A549 (cell line): Measurements from ENCODE around the gene HHIP. TPM values are rescaled to one million over a fixed set of nuclear protein-coding genes. Genes with fewer than 3 reads are reported as not detected.

Experiments used
- ATAC-seq, 2 experiments: fragments of 200-7000 bp in 1 of 2; fragments of >200 bp in 1 of 2; cut with Nextera tagmentation in 1 of 2; cut with Tn5 transposase in 1 of 2; 3 replicates each; pipeline versions ENCODE4 v1.8.0 to v1.9.1; 2018 to 2020; ENCODE audit warnings: mild to moderate bottlenecking in 1 of 2, moderate library complexity in 1 of 2
- CTCF ChIA-PET: fragments of 300-600 bp; sonication (Branson Sonifier 250); formaldehyde crosslinking; extraction: SDS; loops from one replicate; lab custom pipeline; 2021; ENCODE audit warnings: antibody characterized with exemption, inconsistent platforms; lab: Yijun Ruan, JAX
- POLR2A ChIA-PET: fragments of 350-600 bp; formaldehyde crosslinking; extraction: SDS; loops from one replicate; lab custom pipeline; 2021; ENCODE audit warnings: antibody characterized with exemption, inconsistent platforms; lab: Yijun Ruan, JAX
- DNase-seq, 2 experiments: peaks; one replicate each; pipeline versions ENCODE4 v3.0.0 to v3.0.0-alpha.2; 2011 to 2016; ENCODE audit warnings: low read depth in 1 of 2, low spot score in 1 of 2
- FAIRE-seq: peaks from 2 replicates; lab custom pipeline; 2011; peaks lifted over from hg19 to GRCh38; lab: Jason Lieb, UNC
- H3K27ac ChIP-seq, 2 experiments: fragments of >200 bp; sonication (Bioruptor Twin); formaldehyde crosslinking; 3 replicates each; pipeline ENCODE4 v1.5.1; 2016 to 2017
- H3K4me1 ChIP-seq: fragments of >200 bp; sonication (Bioruptor Twin); formaldehyde crosslinking; 3 replicates; pipeline ENCODE4 v1.6.1; 2016
- H3K4me2 ChIP-seq: fragments of >200 bp; sonication (Bioruptor Twin); formaldehyde crosslinking; 3 replicates; pipeline ENCODE4 v1.6.1; 2016
- H3K4me3 ChIP-seq: fragments of >200 bp; sonication (Bioruptor Twin); formaldehyde crosslinking; 3 replicates; pipeline ENCODE4 v1.5.1; 2016
- H3K9me3 ChIP-seq: fragments of >200 bp; sonication (Bioruptor Twin); formaldehyde crosslinking; 3 replicates; pipeline ENCODE4 v1.6.1; 2016
- BHLHE40 ChIP-seq: IDR thresholded peaks from 2 replicates; pipeline ENCODE4 v1.6.1; 2012; ENCODE audit warnings: low read depth, low read length, inconsistent platforms
- CBX8 ChIP-seq: fragments of 200-600 bp; sonication (generic); IDR thresholded peaks from 2 replicates; pipeline ENCODE4 v1.6.1; 2016
- CEBPB ChIP-seq, 2 experiments: fragments of >200 bp in 1 of 2; sonication (Bioruptor Twin) in 1 of 2; formaldehyde crosslinking in 1 of 2; IDR thresholded peaks; 2 replicates each; pipeline ENCODE4 v1.6.1; 2012 to 2016
- CHD2 ChIP-seq: fragments of 150-350 bp; IDR thresholded peaks from 2 replicates; pipeline ENCODE4 v1.6.1; 2014; ENCODE audit warnings: low read length; ENCODE audit not compliant: partially characterized antibody
- FOSL2 ChIP-seq, 2 experiments: fragments of 450-650 bp in 1 of 2; fragments of >200 bp in 1 of 2; sonication (Bioruptor Twin) in 1 of 2; formaldehyde crosslinking; IDR thresholded peaks; 2 replicates each; pipeline versions ENCODE4 v1.5.0 to v1.6.1; 2016 to 2020; ENCODE audit warnings: mild to moderate bottlenecking in 1 of 2, moderate library complexity in 1 of 2
- HOXB5 ChIP-seq: fragments of 250-450 bp; sonication (Bioruptor Pico); IDR thresholded peaks from 2 replicates; pipeline ENCODE4 v1.5.0; 2020; ENCODE audit warnings: mild to moderate bottlenecking, moderate library complexity
- JUN ChIP-seq, 2 experiments: fragments of >200 bp; sonication (Bioruptor Twin); formaldehyde crosslinking; IDR thresholded peaks; 2 replicates in 1 of 2; 3 replicates in 1 of 2; pipeline ENCODE4 v1.6.1; 2016 to 2017
- KDM5A ChIP-seq: fragments of 200-600 bp; sonication (generic); IDR thresholded peaks from 2 replicates; pipeline ENCODE4 v1.6.1; 2016; ENCODE audit warnings: antibody characterized with exemption, mild to moderate bottlenecking
- MAFK ChIP-seq: fragments of 450-650 bp; IDR thresholded peaks from 2 replicates; pipeline ENCODE4 v1.6.1; 2014; ENCODE audit not compliant: partially characterized antibody
- MYC ChIP-seq: IDR thresholded peaks from 2 replicates; pipeline ENCODE4 v1.6.1; 2012; ENCODE audit warnings: mild to moderate bottlenecking, inconsistent platforms, low read length, improper control_type of control experiment, borderline replicate concordance
- NPAS2 ChIP-seq: fragments of 250-450 bp; sonication (Bioruptor Pico); IDR thresholded peaks from 2 replicates; pipeline ENCODE4 v1.8.0; 2022; ENCODE audit warnings: mild to moderate bottlenecking, moderate library complexity, borderline replicate concordance
- NR3C1 ChIP-seq: fragments of >200 bp; sonication (Bioruptor Twin); formaldehyde crosslinking; IDR thresholded peaks from 3 replicates; pipeline ENCODE4 v1.6.1; 2017
- POLR2AphosphoS2 ChIP-seq: conservative IDR thresholded peaks from 2 replicates; pipeline ENCODE4 v1.6.1; 2012; ENCODE audit warnings: low read length, improper control_type of control experiment, inconsistent platforms
- RARB ChIP-seq: fragments of 250-450 bp; sonication (Bioruptor Pico); IDR thresholded peaks from 2 replicates; pipeline ENCODE4 v1.8.0; 2021; ENCODE audit warnings: mild to moderate bottlenecking, moderate library complexity
- RCOR1 ChIP-seq: fragments of 150-350 bp; IDR thresholded peaks from 2 replicates; pipeline ENCODE4 v1.6.1; 2014; ENCODE audit warnings: antibody characterized with exemption, low read length, low read depth
- RFX5 ChIP-seq: fragments of 450-650 bp; IDR thresholded peaks from 2 replicates; pipeline ENCODE4 v1.7.1; 2014; ENCODE audit warnings: antibody characterized with exemption, mild to moderate bottlenecking, moderate library complexity
- RNF2 ChIP-seq: fragments of 200-600 bp; sonication (generic); IDR thresholded peaks from 2 replicates; pipeline ENCODE4 v1.6.1; 2016; ENCODE audit warnings: low read depth, mild to moderate bottlenecking, antibody characterized with exemption, moderate library complexity, borderline replicate concordance
- SREBF2 ChIP-seq: fragments of 450-650 bp; IDR thresholded peaks from 2 replicates; pipeline ENCODE4 v1.6.1; 2014; ENCODE audit warnings: mild to moderate bottlenecking, moderate library complexity
- TFCP2L1 ChIP-seq: fragments of 250-450 bp; sonication (Bioruptor Pico); IDR thresholded peaks from 2 replicates; pipeline ENCODE4 v1.5.0; 2021; ENCODE audit warnings: mild to moderate bottlenecking
- ZC3H11A ChIP-seq: fragments of 450-650 bp; IDR thresholded peaks from 2 replicates; pipeline ENCODE4 v1.6.1; 2014; ENCODE audit warnings: antibody characterized with exemption, mild to moderate bottlenecking
- ZFP36 ChIP-seq: fragments of 450-650 bp; IDR thresholded peaks from 2 replicates; pipeline ENCODE4 v1.6.1; 2014; ENCODE audit warnings: borderline replicate concordance; ENCODE audit not compliant: partially characterized antibody
- WGBS: methylation state at CpG from one replicate; pipeline ENCODE4 v1.1.6; 2017; ENCODE audit errors: missing lambda C conversion rate; 5-methylcytosine and 5-hydroxymethylcytosine counted together
- polyA plus RNA-seq, 4 experiments: library from polyadenylated mRNA; depleted of rRNA in 3 of 4; stranded (reverse); fragments of >200 nt; fragmentation: RNase III in 1 of 4; extraction: RNeasy Plus Mini Kit Qiagen cat#74134 plus additional on column Dnase treatment in 1 of 4; gene quantifications; 2 replicates in 3 of 4; 3 replicates in 1 of 4; pipeline ENCODE4 v1.2.3, GENCODE V29; 2011 to 2017
- TF ChIP-seq, protein P1 (sequence below): fragments of 250-450 bp; sonication (Bioruptor Pico); IDR thresholded peaks from 2 replicates; pipeline ENCODE4 v1.5.0; 2021; ENCODE audit warnings: mild to moderate bottlenecking, moderate library complexity, borderline replicate concordance
- TF ChIP-seq, protein P2 (sequence below): fragments of 450-650 bp; IDR thresholded peaks from 2 replicates; pipeline ENCODE4 v1.6.1; 2014; ENCODE audit warnings: antibody characterized with exemption
- TF ChIP-seq, protein P3 (sequence below): fragments of 200-600 bp; sonication (generic); IDR thresholded peaks from 2 replicates; pipeline ENCODE4 v1.6.1; 2016; ENCODE audit warnings: antibody characterized with exemption, mild to moderate bottlenecking, moderate library complexity
- TF ChIP-seq, protein P4 (sequence below): fragments of 150-350 bp; IDR thresholded peaks from 2 replicates; pipeline ENCODE4 v1.6.1; 2014; ENCODE audit warnings: low read depth, mild to moderate bottlenecking, low read length
- TF ChIP-seq, protein P5 (sequence below): fragments of >200 bp; sonication (Bioruptor Twin); formaldehyde crosslinking; IDR thresholded peaks from 3 replicates; pipeline ENCODE4 v1.5.1; 2016

Gene HHIP
- polyA plus RNA-seq, 2 of the 4 experiments (the other 2 are of a cell fraction) = 0.93 to 1.0 TPM

DNA sequence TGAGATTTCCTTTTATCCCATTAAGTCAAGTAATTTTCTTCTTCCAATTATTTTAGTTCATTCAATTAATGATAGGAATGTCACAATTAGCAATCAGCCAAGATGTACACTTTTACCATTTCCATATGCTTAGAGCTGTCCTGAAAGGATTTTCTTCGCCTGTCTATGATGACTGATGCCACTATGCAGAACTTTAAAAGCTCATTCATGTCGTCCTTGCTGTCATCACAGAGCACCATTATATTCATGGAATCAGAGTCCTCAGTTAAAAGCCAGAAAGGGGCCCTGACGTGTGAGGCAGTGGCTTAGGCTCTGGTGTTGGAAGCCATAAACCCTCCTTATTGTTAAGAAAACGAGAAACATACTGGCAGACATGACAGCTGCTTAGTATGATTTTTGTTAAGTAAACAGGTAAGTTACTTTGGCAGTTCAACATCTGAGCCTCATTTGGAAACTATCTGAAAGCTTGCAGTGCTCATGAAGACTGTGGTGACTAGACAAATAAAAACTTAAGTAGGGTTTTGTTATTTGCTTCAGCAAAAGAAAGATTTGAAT, 73.1 kb downstream of the HHIP start:
- FAIRE-seq = no peak
- POLR2A ChIA-PET = no interaction called here
- TF ChIP-seq NPAS2 (CRISPR knock-in tag) (no peak), RCOR1 (no peak), CBX8 (no peak), NR3C1 (no peak), RFX5 (no peak), CHD2 (no peak), HOXB5 (no peak), BHLHE40 (no peak), RNF2 (no peak), SREBF2 (no peak)
- TF ChIP-seq, protein P1, sequence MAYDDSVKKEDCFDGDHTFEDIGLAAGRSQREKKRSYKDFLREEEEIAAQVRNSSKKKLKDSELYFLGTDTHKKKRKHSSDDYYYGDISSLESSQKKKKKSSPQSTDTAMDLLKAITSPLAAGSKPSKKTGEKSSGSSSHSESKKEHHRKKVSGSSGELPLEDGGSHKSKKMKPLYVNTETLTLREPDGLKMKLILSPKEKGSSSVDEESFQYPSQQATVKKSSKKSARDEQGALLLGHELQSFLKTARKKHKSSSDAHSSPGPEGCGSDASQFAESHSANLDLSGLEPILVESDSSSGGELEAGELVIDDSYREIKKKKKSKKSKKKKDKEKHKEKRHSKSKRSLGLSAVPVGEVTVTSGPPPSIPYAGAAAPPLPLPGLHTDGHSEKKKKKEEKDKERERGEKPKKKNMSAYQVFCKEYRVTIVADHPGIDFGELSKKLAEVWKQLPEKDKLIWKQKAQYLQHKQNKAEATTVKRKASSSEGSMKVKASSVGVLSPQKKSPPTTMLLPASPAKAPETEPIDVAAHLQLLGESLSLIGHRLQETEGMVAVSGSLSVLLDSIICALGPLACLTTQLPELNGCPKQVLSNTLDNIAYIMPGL (CRISPR knock-in tag) = no peak
- Histone ChIP-seq H3K4me1 (0 out of 3 replicates have a peak, but pooled peaks cover 7% of the 10 kb centered on the region), H3K9me3 (no peaks in the 10 kb centered on the region), H3K4me2 (no peak overlapping the region), H3K27ac (no peak overlapping the region), H3K4me3 (no peak overlapping the region)
- ATAC-seq = no peak
- CTCF ChIA-PET = no interaction called here
- no peak for DNase-seq
- WGBS = 61% methylated on average over 4 of the region's 4 CpGs

DNA sequence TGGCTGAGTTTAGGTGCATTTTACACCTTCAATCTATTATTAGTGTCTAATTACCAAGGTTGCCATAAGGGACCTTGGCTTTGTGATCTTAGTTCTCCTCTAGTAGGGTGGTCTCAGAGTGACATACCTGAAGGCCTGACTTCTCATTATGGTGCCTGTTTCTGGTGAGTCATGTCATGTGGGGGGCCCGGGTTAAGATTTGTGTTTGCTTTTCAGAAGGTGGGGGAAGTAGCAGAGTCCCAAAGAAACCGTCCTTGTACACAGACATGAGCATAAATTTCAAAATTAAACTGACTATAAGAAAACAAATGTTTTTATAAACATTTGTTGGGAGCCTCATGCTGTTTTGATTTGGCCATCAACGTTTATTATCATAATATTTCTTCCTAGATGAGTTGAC, 74.5 kb downstream of the HHIP start:
- no peak for DNase-seq
- Histone ChIP-seq H3K4me1 (0 out of 3 replicates have a peak, but pooled peaks cover 7% of the 10 kb centered on the region), H3K4me3 (no peak overlapping the region), H3K9me3 (no peaks in the 10 kb centered on the region), H3K4me2 (no peak overlapping the region), H3K27ac (no peak overlapping the region)
- TF ChIP-seq MYC (no peak), RCOR1 (no peak), ZC3H11A (no peak), KDM5A (no peak), MAFK (no peak), RARB (CRISPR knock-in tag) (no peak), CEBPB (IDR thresholded peaks at IDR 0.05) (no peak), FOSL2 (IDR thresholded peaks at IDR 0.05) (no peak), FOSL2 (CRISPR knock-in tag; IDR thresholded peaks at IDR 0.05) (no peak), ZFP36 (no peak), TFCP2L1 (CRISPR knock-in tag) (no peak), JUN (IDR thresholded peaks at IDR 0.05) (no peak), CBX8 (no peak), POLR2AphosphoS2 (no peak)
- TF ChIP-seq, protein P2, sequence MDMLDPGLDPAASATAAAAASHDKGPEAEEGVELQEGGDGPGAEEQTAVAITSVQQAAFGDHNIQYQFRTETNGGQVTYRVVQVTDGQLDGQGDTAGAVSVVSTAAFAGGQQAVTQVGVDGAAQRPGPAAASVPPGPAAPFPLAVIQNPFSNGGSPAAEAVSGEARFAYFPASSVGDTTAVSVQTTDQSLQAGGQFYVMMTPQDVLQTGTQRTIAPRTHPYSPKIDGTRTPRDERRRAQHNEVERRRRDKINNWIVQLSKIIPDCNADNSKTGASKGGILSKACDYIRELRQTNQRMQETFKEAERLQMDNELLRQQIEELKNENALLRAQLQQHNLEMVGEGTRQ = no peak
- TF ChIP-seq, protein P3, sequence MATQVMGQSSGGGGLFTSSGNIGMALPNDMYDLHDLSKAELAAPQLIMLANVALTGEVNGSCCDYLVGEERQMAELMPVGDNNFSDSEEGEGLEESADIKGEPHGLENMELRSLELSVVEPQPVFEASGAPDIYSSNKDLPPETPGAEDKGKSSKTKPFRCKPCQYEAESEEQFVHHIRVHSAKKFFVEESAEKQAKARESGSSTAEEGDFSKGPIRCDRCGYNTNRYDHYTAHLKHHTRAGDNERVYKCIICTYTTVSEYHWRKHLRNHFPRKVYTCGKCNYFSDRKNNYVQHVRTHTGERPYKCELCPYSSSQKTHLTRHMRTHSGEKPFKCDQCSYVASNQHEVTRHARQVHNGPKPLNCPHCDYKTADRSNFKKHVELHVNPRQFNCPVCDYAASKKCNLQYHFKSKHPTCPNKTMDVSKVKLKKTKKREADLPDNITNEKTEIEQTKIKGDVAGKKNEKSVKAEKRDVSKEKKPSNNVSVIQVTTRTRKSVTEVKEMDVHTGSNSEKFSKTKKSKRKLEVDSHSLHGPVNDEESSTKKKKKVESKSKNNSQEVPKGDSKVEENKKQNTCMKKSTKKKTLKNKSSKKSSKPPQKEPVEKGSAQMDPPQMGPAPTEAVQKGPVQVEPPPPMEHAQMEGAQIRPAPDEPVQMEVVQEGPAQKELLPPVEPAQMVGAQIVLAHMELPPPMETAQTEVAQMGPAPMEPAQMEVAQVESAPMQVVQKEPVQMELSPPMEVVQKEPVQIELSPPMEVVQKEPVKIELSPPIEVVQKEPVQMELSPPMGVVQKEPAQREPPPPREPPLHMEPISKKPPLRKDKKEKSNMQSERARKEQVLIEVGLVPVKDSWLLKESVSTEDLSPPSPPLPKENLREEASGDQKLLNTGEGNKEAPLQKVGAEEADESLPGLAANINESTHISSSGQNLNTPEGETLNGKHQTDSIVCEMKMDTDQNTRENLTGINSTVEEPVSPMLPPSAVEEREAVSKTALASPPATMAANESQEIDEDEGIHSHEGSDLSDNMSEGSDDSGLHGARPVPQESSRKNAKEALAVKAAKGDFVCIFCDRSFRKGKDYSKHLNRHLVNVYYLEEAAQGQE = no peak
- TF ChIP-seq, protein P4, sequence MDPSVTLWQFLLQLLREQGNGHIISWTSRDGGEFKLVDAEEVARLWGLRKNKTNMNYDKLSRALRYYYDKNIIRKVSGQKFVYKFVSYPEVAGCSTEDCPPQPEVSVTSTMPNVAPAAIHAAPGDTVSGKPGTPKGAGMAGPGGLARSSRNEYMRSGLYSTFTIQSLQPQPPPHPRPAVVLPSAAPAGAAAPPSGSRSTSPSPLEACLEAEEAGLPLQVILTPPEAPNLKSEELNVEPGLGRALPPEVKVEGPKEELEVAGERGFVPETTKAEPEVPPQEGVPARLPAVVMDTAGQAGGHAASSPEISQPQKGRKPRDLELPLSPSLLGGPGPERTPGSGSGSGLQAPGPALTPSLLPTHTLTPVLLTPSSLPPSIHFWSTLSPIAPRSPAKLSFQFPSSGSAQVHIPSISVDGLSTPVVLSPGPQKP = no peak
- TF ChIP-seq, protein P5, sequence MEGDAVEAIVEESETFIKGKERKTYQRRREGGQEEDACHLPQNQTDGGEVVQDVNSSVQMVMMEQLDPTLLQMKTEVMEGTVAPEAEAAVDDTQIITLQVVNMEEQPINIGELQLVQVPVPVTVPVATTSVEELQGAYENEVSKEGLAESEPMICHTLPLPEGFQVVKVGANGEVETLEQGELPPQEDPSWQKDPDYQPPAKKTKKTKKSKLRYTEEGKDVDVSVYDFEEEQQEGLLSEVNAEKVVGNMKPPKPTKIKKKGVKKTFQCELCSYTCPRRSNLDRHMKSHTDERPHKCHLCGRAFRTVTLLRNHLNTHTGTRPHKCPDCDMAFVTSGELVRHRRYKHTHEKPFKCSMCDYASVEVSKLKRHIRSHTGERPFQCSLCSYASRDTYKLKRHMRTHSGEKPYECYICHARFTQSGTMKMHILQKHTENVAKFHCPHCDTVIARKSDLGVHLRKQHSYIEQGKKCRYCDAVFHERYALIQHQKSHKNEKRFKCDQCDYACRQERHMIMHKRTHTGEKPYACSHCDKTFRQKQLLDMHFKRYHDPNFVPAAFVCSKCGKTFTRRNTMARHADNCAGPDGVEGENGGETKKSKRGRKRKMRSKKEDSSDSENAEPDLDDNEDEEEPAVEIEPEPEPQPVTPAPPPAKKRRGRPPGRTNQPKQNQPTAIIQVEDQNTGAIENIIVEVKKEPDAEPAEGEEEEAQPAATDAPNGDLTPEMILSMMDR = no peak
- POLR2A ChIA-PET = no interaction called here
- 32% methylated on average over 3 of the region's 3 CpGs for WGBS
- no peak for ATAC-seq
- CTCF ChIA-PET = no interaction called here
- no peak for FAIRE-seq
